Ovary (tissue), 3 donors: ENCODE data around the gene VAPB.

Experiments used
- CTCF ChIP-seq, 3 donors: fragments of 450-650 bp in 2 of 3; fragments of 200-600 bp in 1 of 3; IDR thresholded peaks; one replicate each; pipeline versions ENCODE4 v1.5.1 to v1.8.0; 2016 to 2022; ENCODE audit warnings: antibody characterized with exemption in 3 of 3, mild to moderate bottlenecking in 1 of 3
- EP300 ChIP-seq: sonication (generic); formaldehyde crosslinking; IDR thresholded peaks from one replicate; pipeline ENCODE4 v1.6.1; 2017; ENCODE audit warnings: antibody characterized with exemption
- POLR2A ChIP-seq: fragments of 450-650 bp; IDR thresholded peaks from one replicate; pipeline ENCODE4 v1.6.1; 2017; ENCODE audit warnings: antibody characterized with exemption, mild to moderate bottlenecking, moderate library complexity
- donor health status: DM: no; HTN: no; CAD: no.

- TF ChIP-seq POLR2A (no peak), CTCF (IDR thresholded peaks at IDR 0.05) (no peak), EP300 (no peak)
Observed at GRCh38 chr20:58406422-58407001, 17.5 kb downstream of the VAPB start.
